Hepatocyte (in vitro differentiated cells): ENCODE results near the gene MAGI2. TPM values are rescaled to one million over a fixed set of nuclear protein-coding genes. Genes with fewer than 3 reads are reported as not detected.

Experiments
- DNase-seq: peaks from one replicate; pipeline ENCODE4 v3.0.0-alpha.2; 2016; ENCODE audit warnings: low spot score
- H2AFZ ChIP-seq: fragments of 200-600 bp; sonication (generic); 2 replicates; pipeline ENCODE4 v1.6.0; 2016; ENCODE audit warnings: antibody characterized with exemption, mild to moderate bottlenecking
- H3K27ac ChIP-seq: fragments of 200-600 bp; sonication (generic); 2 replicates; pipeline ENCODE4 v1.5.1; 2016; ENCODE audit warnings: mild to moderate bottlenecking
- H3K27me3 ChIP-seq: fragments of 200-600 bp; sonication (generic); 2 replicates; pipeline ENCODE4 v1.6.1; 2016
- H3K36me3 ChIP-seq: fragments of 200-600 bp; sonication (generic); replicated peaks from 2 replicates; pipeline ENCODE4 v1.5.1; 2016; ENCODE audit warnings: low read depth; ENCODE audit not compliant: insufficient read depth
- H3K4me1 ChIP-seq: fragments of 200-600 bp; sonication (generic); 2 replicates; pipeline ENCODE4 v1.5.1; 2016; ENCODE audit warnings: mild to moderate bottlenecking, moderate library complexity; ENCODE audit not compliant: insufficient read depth
- H3K4me2 ChIP-seq: fragments of 200-600 bp; sonication (generic); 2 replicates; pipeline ENCODE4 v1.6.0; 2016
- H3K4me3 ChIP-seq: fragments of 200-600 bp; sonication (generic); 2 replicates; pipeline ENCODE4 v1.5.1; 2016; ENCODE audit warnings: mild to moderate bottlenecking
- H3K79me2 ChIP-seq: fragments of 200-600 bp; sonication (generic); 2 replicates; pipeline ENCODE4 v1.6.0; 2017; ENCODE audit warnings: mild to moderate bottlenecking
- H3K9me2 ChIP-seq: fragments of 200-600 bp; sonication (generic); replicated peaks from 2 replicates; pipeline ENCODE4 v1.6.0; 2017; ENCODE audit warnings: mild to moderate bottlenecking; ENCODE audit not compliant: insufficient read depth
- H3K9me3 ChIP-seq: fragments of 200-600 bp; sonication (generic); 2 replicates; pipeline ENCODE4 v1.5.1; 2016; ENCODE audit warnings: low read depth, mild to moderate bottlenecking
- H4K20me1 ChIP-seq: fragments of 200-600 bp; sonication (generic); 2 replicates; pipeline ENCODE4 v1.6.0; 2016; ENCODE audit warnings: mild to moderate bottlenecking; ENCODE audit not compliant: insufficient read depth, poor library complexity, severe bottlenecking
- CTCF ChIP-seq: fragments of 200-600 bp; sonication (generic); IDR thresholded peaks from 2 replicates; pipeline ENCODE4 v1.5.1; 2016; ENCODE audit warnings: antibody characterized with exemption, mild to moderate bottlenecking; ENCODE audit not compliant: poor library complexity
- EZH2 ChIP-seq: fragments of 200-600 bp; sonication (generic); IDR thresholded peaks from 2 replicates; pipeline ENCODE4 v1.6.1; 2016; ENCODE audit warnings: antibody characterized with exemption, mild to moderate bottlenecking, borderline replicate concordance
- EZH2phosphoT487 ChIP-seq: fragments of 200-600 bp; sonication (generic); IDR thresholded peaks from one replicate; pipeline ENCODE4 v1.6.1; 2018; ENCODE audit warnings: antibody characterized with exemption, mild to moderate bottlenecking, low read depth, moderate library complexity; ENCODE audit not compliant: unreplicated experiment, severe bottlenecking
- WGBS: methylation state at CpG from one replicate; pipeline ENCODE4 v1.1.6; 2016; ENCODE audit warnings: low lambda C conversion rate; ENCODE audit errors: missing lambda C conversion rate; 5-methylcytosine and 5-hydroxymethylcytosine counted together
- polyA plus RNA-seq: library from polyadenylated mRNA; unstranded; fragments of >200 nt; fragmentation: Nextera tagmentation; extraction: Ambion mirVana; gene quantifications from 2 replicates; pipeline ENCODE4 v1.2.1, GENCODE V29; 2016
- total RNA-seq: library from RNA; depleted of rRNA; stranded (reverse); fragments of >200 nt; gene quantifications from 2 replicates; pipeline ENCODE4 v1.2.3, GENCODE V29; 2014

MAGI2 gene
- total and polyA plus RNA-seq, 2 experiments from 2014 or later: 3.1 to 6.7 TPM

DNA sequence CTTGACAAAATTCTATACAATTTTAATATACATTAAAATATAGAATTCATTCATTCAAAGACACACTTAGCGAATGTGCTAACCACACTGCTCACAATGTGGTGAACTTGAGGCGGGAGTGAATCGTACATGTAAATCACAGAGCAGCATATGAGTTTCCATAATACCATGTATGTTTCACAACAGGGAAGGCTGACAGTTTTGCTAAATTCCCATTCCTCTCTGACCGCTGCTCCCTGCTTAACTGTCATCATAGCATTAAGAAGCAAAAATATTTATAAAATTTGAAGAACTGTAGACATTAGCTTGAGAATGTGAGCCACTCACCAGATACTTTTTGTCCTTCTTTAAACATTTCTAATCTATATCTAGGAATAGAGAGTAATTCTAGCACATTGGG is 763.3 kb downstream of the MAGI2 start:
- no peak for DNase-seq
- no peaks in the 10 kb centered on the region for H3K79me2 ChIP-seq
- no peak overlapping the region for H3K4me2 ChIP-seq
- no peak overlapping the region for H3K27ac ChIP-seq
- no peak overlapping the region for H3K4me3 ChIP-seq
- 90% methylated on average over 4 of the region's 4 CpGs for WGBS
- no peak for TF ChIP-seq EZH2
- H3K27me3 ChIP-seq: no peaks in the 10 kb centered on the region
- H3K9me3 ChIP-seq: no peaks in the 10 kb centered on the region
- H3K36me3 ChIP-seq: no peaks in the 10 kb centered on the region
- no peaks in the 10 kb centered on the region for H4K20me1 ChIP-seq
- H2AFZ ChIP-seq: no peak overlapping the region
- no peaks in the 10 kb centered on the region for H3K4me1 ChIP-seq
- no peaks in the 10 kb centered on the region for H3K9me2 ChIP-seq

DNA sequence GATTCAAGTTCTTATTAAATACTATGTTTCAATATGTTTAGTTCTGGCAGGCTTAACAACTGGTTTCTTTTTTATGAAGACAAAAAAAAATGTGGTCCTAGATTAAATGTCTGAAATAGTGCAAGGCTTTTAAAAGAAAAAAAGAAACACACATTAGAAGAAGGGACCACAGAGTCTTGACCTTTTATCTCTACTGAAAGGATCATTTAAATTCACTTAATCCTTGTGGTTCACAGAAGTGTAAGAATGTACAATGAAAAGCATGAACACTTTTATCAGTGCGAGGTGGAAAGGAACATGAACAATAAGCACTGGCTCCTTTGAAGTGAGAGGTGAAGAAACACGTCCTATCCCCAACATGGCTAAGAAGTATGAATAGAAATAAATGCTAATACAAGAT is 765.1 kb downstream of the MAGI2 start:
- Histone ChIP-seq H3K9me2 (no peaks in the 10 kb centered on the region), H4K20me1 (no peaks in the 10 kb centered on the region), H3K9me3 (no peaks in the 10 kb centered on the region), H3K27me3 (no peaks in the 10 kb centered on the region), H3K4me2 (no peak overlapping the region), H2AFZ (no peak overlapping the region), H3K27ac (no peak overlapping the region), H3K36me3 (no peaks in the 10 kb centered on the region), H3K79me2 (no peaks in the 10 kb centered on the region), H3K4me1 (no peaks in the 10 kb centered on the region), H3K4me3 (no peak overlapping the region)
- no peak for DNase-seq
- no peak for TF ChIP-seq EZH2
- TF ChIP-seq EZH2phosphoT487: no peak
- no peak for TF ChIP-seq CTCF
- WGBS: 48% methylated on average over 2 of the region's 2 CpGs

GRCh38 chr7:78686189-78686588 is 767.3 kb downstream of the MAGI2 start:
- Histone ChIP-seq H2AFZ (no peak overlapping the region), H3K27ac (no peak overlapping the region), H3K4me3 (no peak overlapping the region), H3K27me3 (no peaks in the 10 kb centered on the region), H4K20me1 (no peaks in the 10 kb centered on the region), H3K79me2 (no peaks in the 10 kb centered on the region), H3K9me3 (no peaks in the 10 kb centered on the region), H3K9me2 (no peaks in the 10 kb centered on the region), H3K4me2 (no peak overlapping the region), H3K4me1 (no peaks in the 10 kb centered on the region), H3K36me3 (no peaks in the 10 kb centered on the region)
- TF ChIP-seq EZH2 (no peak), CTCF (no peak), EZH2phosphoT487 (no peak)
- 55% methylated on average over 6 of the region's 6 CpGs for WGBS
- DNase-seq: no peak

DNA sequence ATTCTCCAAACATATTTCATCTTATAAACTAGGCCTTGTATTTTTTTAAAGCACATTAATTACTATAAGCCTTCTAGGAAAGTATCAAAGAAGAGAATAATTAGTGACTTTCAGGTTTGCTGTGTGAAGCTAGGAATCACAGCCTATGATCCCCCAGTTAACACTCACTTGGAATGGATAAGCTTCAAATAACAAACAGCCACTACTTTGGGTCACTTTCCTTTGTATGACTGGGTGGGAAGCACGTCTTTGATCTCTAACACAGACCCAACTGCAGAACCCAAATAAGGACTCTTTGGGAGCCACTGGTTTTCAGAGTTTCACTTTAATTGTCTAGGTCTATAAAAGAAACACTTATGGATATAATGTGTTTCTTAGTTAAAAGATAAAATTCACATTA is 769.3 kb downstream of the MAGI2 start:
- H3K79me2 ChIP-seq: no peaks in the 10 kb centered on the region
- WGBS: 61% methylated on average over 1 of the region's 1 CpG

More for the DNA sequence above, 769.3 kb downstream of the MAGI2 start:
- H3K27me3 ChIP-seq: no peaks in the 10 kb centered on the region
- H3K4me1 ChIP-seq: no peaks in the 10 kb centered on the region
- no peak for DNase-seq
- H2AFZ ChIP-seq: no peak overlapping the region
- H3K4me2 ChIP-seq: no peak overlapping the region
- H4K20me1 ChIP-seq: no peaks in the 10 kb centered on the region
- no peaks in the 10 kb centered on the region for H3K9me2 ChIP-seq
- no peaks in the 10 kb centered on the region for H3K9me3 ChIP-seq
- no peaks in the 10 kb centered on the region for H3K36me3 ChIP-seq
- TF ChIP-seq EZH2phosphoT487 (no peak), EZH2 (no peak), CTCF (no peak)
- no peak overlapping the region for H3K27ac ChIP-seq
- no peak overlapping the region for H3K4me3 ChIP-seq
